GM18909 (cell line): ENCODE measurements around the gene ADARB1.

Experiments used
- ATAC-seq: cut with Tn5 transposase; IDR thresholded peaks from one replicate; pipeline ENCODE4 v1.9.1; 2021; ENCODE audit warnings: mild to moderate bottlenecking; ENCODE audit not compliant: unreplicated experiment, poor library complexity

The ADARB1 gene

DNA sequence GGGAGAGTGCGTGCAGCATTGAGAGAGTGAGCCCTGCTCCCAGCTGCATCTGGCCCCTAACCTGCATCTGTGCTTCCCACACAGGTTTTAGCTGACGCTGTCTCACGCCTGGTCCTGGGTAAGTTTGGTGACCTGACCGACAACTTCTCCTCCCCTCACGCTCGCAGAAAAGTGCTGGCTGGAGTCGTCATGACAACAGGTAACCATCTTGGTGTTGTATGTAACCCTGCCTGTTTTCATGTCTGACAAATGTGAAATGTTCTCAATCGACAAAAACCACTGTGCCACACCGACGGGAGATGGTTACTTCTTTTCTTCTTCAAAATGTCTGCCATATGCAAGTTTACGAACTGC is 105.8 kb downstream of the ADARB1 start:
- ATAC-seq, result no peak

DNA sequence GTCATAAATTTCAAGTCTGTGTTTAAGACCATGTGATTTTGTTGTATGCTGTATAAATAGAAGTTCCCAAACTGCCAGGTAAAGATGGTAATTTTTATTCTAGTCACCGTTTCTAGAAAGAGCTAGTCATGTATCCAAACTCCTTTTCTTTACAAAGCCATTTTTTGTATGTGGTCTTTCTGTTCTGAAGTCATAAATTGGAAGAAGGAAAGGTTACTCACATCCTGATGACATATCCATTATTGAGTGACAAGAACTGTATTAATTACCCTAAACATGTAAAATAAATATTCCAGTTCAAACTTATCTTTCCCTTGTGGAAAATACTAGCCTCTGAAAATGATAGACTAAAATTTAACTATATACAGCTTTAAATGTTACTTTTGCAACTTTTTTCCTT is 108.6 kb downstream of the ADARB1 start:
- ATAC-seq, result no peak

DNA sequence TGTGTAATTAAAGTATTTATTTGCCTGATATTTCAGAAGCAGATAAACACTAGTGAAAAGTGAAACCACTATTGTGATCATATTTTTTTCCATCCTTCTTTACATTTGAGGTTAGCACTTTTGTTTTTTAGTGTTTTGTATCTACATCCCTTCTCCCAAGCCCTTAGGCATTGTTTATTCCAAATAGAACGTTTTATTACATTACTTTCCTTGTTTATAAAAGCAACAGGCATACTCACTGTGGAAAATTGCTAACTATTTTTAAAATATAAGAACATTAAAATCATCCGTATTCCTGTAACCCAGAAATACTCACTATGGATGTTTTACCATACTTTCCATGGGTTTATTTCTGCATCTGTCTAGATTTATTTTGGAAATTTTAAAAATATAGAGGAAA is 109.5 kb downstream of the ADARB1 start:
- no peak for ATAC-seq

DNA sequence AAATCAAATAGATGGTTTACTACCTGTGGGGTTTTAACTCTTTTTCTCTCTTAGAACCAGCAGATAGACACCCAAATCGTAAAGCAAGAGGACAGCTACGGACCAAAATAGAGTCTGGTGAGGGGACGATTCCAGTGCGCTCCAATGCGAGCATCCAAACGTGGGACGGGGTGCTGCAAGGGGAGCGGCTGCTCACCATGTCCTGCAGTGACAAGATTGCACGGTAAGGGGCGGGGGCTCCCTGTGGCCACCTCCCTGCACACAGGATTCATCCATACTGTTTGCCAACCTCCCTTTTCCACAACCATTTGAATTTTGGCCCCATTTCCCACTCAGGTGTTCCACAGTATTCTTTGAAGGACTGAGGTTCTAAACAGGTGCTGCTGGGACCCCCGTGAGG is 110.5 kb downstream of the ADARB1 start:
- no peak for ATAC-seq

DNA sequence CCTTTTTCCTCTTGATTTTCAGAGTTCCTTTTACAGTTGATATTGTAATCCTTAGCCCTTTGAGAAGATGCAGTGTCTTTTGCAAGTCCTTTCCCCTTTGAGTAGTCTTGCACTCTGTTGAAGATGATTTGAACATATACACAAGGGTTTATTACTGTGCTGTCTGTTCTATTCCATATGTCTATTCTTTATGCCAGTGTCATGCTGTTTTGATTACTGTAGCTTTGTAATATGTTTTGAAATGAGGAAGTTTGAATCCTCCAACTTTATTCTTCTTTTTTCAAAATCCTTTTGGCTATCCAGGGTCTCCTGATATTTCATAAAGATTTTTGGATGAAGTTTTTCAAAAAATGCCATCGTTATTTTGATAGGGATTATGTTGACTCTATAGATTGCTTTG is 112.3 kb downstream of the ADARB1 start:
- no peak for ATAC-seq

DNA sequence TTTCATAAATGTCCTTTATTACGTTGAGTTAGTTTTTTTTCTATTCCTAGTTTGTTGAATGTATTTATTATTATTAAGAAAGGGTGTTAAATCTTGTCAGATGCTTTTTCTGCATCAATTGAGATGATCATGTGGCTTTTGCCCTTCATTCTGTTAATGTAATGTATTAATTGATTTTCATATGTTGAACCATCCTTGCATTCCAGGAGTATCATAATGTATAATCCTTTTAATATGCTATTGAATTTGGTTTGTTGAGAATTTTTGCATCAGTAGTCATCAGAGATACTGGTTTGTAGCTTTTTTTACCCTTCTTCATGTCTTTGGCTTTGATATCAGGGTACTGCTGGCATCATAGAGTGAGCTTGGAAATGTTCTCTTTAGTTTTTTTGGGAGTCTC is 113.3 kb downstream of the ADARB1 start:
- no peak for ATAC-seq

DNA sequence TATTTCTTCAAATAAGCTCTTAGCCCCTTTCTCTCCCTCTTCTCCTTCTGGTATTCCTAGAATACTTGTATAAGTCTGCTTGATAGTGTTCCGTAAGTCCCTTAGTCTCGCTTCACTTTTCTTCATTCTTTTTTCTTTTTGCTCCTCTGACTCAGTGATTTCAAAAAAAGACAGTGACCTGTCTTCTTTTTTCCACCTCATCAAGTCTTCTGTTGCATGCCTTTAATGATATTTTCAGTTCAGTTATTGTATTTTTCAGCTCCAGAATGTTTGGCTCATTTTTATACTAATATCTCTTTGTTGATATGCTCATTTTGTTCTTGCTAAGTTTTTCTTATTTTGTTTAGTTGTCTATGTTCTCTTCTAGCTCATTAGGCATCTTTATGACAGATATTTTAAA is 115.6 kb downstream of the ADARB1 start:
- no peak for ATAC-seq

DNA sequence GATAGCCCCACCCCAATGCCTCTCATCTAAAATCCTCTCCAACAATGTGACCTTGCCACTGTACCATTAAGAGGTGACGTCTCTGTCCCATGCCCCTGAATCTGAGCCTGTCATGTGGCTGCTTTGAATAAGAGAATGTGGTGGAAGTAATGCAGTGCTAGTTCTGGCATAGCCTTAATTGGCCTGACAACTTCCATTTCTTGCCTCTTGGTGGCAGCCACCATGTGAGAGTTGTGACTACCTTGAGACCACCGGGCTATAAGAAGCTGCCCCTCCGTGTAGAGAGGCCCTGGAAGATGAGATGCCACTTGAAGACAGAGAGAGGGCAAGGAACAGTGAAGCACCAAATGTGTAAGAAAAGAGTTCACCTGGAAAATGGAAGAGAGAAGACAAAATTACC is 118.0 kb downstream of the ADARB1 start:
- no peak for ATAC-seq

DNA sequence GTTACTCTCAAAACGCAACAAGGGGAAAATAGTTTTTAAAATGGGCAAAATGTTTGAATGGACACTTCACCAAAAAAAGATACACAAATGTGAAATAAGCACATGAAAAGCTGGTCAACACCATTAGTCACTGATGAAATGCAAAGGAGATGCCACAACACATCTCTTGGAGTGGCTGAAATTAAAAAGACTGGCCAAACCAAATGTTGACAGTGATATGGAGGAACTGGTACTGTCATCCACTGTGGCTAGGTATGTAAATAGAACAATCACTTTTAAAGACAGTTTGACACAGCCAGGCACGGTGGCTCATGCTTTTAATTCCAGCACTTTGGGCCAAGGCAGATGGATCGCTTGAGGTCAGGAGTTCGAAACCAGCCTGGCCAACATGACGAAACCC is 122.2 kb downstream of the ADARB1 start:
- no peak for ATAC-seq

DNA sequence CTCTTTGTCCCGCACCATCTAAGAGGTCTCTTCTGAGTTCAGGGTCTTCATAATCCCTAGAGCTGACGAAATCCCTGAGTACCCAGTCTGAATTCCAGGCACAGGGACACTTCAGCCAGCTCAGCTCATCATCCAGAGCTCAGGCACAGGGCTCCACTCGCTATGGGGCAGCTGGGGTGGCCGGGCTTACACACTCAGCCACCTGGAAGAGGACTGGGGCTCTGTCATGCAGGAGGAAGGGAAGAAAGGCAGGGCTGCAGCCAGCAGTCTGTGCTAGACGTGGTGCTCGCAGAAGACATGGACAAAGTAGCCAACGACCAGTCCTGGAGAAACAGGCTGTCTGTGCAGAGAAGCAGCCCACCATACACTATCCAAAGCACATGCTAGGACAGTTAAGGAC is 124.8 kb downstream of the ADARB1 start:
- no peak for ATAC-seq

DNA sequence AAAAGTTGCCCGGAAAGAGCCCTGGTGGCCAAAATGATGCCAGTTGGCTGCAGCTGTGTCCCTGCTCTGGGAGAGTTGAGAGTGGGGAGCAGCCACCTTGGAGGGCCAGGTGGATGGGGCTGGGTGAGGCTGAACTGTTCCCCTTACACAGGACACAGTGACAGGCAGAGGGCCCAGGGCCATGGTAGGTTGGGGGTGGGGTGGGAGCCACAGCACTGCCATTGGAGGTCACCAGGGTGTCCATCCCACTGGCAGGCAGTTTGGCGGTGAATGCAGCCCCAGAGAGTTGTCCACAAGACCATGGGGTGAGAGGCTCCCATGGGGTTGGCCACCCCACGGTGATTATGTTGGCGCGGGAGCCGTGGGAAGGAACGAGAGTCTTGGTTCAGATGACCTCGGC is 125.7 kb downstream of the ADARB1 start:
- ATAC-seq, result no peak

DNA sequence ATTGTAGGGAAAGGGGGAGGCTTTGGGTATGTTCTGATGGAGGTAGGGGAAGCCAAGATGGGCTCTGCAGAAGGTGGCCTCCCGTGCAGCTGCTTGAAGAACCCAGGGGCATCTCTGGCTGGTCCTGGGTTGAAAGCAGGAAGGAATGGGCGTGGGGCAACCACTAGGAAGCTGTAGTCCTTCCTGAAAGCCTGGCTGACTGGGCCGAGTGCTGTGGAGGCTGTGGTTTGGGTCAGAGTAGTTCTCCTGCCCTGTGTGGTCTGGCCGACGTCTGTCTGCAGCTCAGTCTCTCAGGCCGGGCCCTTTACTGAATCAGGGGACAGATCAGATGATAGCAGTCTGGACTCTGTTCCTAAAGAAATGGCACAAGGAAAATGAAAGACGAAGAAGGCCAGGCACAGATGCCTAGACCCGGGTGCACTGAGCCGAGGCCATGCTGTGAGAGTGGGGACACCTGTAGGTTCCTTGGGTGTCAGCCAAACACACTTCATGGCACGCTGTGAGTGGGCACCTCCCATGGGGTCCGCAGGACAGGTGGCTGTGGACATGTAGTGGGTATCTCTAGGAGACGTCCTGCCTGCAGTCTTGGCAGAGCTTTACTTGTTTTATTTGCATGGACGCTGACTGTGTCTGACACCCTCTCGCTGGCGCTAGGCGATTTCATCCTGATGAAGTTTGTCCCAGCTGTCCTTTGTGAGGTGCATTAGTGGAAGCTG is 126.4 kb downstream of the ADARB1 start:
- no peak for ATAC-seq

DNA sequence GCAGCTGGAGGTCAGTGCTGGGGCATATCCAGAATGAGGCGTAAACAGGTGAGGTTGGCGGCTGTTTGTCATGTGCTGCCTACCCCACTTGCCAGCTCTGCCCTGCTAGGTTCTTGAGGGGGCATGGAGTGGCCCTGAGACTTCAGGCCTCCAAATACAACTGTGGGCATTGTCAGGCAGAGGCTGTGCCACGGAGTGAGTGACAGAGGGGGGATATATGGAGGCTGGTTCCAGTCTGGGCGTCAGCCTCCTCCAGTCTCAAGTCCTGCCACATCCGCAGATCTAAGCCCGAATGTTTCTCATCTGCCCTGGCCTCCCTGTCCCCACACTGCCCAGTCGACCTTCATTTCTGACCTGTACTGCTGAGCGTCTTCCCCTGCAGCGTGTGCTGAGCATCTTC is 128.0 kb downstream of the ADARB1 start:
- no peak for ATAC-seq

DNA sequence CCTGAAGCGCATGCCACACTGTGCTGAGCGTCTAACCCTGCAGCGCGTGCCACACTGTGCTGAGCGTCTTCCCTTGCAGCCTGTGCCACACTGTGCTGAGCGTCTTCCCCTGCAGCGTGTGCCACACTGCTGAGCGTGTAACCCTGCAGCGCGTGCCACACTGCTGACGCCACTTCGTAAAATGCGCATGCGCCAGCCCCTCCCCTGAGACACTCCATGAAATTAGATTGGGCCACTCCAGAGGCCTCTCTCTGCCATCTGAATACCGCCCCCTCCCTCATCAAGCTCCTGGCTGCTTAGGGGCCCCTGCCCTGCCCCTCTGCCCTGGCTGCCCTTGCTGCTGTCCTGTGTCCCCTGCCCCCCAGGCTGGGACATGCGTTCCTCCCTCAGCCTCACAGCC is 128.5 kb downstream of the ADARB1 start:
- no peak for ATAC-seq

DNA sequence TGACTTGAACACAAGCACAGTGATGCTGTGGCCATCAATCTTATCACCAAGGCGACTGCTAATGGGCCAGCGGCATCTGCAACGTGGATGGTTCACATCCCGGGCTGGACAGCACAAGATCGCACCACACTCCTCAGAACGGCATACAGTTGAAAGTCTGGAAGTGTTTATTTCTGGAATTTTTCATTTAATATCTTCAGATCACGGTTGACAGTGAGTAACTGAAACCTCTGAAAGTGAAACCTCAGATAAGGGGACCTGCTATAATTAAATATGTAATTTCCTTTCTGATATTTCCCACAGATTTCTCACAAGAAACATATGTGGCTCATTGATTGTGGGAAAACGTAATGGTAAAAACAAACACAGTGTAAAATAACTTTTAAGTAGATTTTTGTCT is 129.6 kb downstream of the ADARB1 start:
- no peak for ATAC-seq

DNA sequence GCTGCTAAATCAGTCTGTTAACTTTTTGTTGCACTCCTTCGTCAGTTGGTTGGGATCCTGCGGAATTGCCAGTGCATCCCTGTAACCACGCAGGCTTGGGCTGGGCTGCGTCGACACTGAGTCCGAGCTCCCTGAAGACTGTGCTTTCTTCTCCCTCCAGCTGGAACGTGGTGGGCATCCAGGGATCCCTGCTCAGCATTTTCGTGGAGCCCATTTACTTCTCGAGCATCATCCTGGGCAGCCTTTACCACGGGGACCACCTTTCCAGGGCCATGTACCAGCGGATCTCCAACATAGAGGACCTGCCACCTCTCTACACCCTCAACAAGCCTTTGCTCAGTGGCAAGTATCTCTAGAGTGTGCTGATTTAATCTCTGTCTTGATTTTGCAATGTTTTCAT is 130.0 kb downstream of the ADARB1 start:
- no peak for ATAC-seq

DNA sequence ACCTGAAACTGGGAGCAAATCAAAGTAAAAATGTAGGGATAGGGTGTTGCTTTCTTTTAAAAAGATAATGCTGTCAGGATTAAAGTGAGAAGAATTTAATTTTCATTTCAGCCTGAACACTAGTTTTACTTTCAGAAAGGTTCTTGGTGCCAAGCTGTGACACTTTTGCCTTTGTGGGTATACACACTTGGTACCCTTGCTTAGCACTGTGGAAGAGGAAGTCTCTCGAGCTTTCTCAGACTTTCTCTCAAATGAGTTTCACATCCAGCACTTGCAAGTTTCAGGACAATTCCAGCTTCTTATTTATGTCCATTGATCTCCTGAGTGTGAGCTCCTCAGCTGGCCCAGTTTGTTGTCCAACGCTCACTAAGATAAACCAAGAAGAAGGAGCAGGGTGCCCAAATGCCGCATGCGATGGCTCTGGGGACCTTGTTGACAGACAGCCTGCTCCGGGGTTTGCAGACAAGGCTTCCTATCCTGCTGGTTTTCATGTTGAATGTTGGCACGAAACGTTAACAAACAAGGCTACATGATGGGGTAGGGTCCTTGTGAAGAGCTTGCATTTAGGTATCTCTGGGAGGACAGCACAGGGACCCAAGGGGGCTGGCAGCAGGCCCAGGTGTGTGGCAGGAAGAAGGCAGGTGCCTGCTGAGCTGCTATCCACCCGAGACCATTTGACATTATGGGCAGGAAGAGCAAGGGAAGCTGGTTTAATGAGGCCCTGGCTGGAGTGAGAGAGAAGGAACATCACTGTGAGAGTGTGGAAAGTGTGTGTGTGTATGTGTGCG is 133.7 kb downstream of the ADARB1 start:
- ATAC-seq, result no peak

DNA sequence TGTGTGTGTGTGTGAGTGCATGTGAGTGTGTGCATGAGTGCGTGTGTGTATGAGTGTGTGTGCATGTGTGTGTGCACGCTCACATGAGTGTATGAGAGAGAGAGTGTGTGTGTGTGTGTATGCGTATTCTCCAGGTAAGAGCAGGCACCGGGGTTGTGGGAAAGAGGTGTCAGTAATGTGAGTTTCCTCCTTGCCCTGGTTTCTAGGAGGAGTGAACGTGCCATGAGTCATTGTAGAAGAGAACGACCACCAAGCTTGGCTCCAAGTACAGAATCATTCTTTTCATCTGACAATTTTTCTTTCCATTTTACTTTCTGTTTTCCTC is 134.2 kb downstream of the ADARB1 start:
- no peak for ATAC-seq

DNA sequence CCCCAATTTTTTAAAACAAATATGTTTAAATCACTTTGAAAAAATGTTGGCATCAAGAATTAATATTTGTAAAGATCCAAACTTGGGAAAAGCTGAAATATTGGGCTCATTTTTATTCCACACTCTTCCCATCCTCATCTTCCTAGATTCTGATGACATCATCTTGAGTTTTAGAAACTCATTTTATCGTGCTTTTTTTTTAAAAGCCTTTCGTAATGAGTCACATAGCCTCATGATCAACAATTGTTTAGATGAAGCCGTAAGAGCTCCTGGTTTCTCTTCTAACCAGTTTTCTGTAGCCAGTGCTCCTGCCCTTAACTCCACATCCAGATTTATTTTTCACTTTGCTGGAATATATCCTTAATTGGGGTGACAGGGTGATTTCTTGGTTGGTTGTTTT is 134.7 kb downstream of the ADARB1 start:
- no peak for ATAC-seq

DNA sequence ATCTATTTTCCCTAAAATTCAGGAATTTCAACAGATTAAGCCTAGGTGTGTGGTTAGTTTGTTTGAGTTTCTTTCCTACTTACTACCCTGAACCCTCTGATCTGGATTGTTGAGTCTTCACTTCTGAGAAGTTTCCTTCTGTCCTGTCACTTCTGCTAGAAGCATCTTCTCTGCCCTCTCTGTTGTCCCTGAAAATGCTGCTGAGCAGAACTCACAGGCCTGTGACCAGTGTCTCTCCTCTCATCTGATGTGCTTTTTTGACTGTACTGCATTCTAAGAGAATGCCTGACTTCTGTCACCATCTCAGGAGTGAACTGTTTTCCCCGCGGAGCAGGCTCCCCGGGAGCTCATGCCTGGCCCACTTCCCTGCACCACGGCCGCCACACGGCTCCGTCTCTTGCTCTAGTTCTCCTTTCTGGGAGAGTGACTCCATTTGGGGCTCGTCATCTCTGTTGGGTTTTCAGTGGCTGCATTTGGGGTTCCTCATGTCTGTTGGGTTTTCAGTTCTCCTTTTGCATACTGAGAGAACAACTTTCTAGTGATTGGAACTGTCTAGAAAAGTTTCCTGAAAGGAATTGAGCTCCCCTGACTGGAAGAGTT is 135.4 kb downstream of the ADARB1 start:
- ATAC-seq, result no peak

DNA sequence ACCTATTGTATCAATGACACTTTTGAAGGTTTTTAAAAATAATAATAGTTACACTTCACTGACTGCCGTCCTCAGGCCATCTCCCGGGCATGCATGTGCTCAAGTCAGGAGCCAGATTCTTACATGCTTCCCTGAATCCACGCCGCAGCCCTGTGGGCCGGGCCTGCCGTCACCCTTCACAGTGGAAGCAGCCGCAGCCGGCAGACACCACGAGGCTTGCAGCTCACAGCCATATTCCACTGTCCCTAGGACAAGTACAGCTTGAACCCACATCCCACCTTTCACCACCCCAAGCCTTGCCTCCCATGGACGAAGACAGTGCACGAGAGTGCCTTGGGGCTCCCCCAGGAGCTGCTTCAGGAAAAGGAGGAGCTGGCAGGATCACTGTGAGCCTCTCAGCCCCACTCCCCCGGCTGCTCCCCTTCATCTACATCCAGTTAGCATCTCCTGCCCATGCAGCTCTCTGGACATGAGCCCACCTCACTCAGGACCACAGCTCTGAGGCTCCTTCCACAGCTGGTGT is 136.1 kb downstream of the ADARB1 start:
- no peak for ATAC-seq

DNA sequence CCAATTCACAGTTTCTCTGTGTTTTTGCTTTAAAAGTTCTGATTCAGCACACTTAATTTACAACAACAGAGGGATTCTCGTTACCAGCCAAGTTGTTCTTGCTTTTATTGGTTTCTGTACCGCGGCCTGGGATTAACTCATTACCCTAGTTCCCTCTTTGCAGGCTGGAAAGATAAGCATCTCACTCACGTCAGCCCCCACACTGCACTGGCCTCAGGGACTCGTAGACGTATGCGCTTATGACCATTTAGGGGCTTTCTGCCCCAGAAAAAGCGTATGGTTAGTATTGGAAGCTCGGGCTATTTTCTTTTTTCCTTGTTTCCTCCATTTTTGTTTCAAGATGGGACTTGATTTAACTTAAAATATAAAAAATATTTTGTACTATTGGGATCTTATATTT is 137.3 kb downstream of the ADARB1 start:
- ATAC-seq, result no peak
